ENCODE measurements around the gene TRMU. TPM values are rescaled to one million over a fixed set of nuclear protein-coding genes. Genes with fewer than 3 reads are reported as not detected.

TRMU gene
- polyA plus RNA-seq, 1 donor (not counting 4 experiments of a cell fraction or from before 2014, with no cell fraction given) = 33.6 TPM

- no peaks in the 10 kb centered on the region for H3K4me1 ChIP-seq (ENCODE audit: control insufficient read depth, extremely low read depth, insufficient read depth, low read length)
- H3K27me3 ChIP-seq (ENCODE audit: control insufficient read depth, extremely low read depth, insufficient read depth, low read length) = no peaks in the 10 kb centered on the region
- FAIRE-seq (no peak), DNase-seq (ENCODE audit: low read depth, low spot score) (no peak)
- TF ChIP-seq CTCF (optimal IDR thresholded peaks at IDR 0.05 in 1 of 3, IDR thresholded peaks at IDR 0.05 in 1 of 3, conservative IDR thresholded peaks at IDR 0.05 in 1 of 3; ENCODE audit: extremely low read depth in 1 of 3, insufficient read depth in 2 of 3, low read length in 3 of 3) (no peak), EZH2 (IDR thresholded peaks at IDR 0.05; ENCODE audit: low read length) (no peak)
- H4K20me1 ChIP-seq (ENCODE audit: control insufficient read depth, extremely low read depth, insufficient read depth, low read length) = no peaks in the 10 kb centered on the region
- H3K79me2 ChIP-seq (ENCODE audit: control insufficient read depth, insufficient read depth, low read length) = no peaks in the 10 kb centered on the region
- H3K9ac ChIP-seq (ENCODE audit: control insufficient read depth, extremely low read depth, insufficient read depth, low read length) = no peak overlapping the region
- no peaks in the 10 kb centered on the region for H3K9me3 ChIP-seq (ENCODE audit: control insufficient read depth, low read depth, low read length)
- dilution Hi-C loops (cut with MboI; ENCODE audit: extremely low pct_ligation_motif_present, low sequenced_read_pairs) = no loop called here
- H3K27ac ChIP-seq (ENCODE audit: control insufficient read depth, insufficient read depth, low read length) = no peak overlapping the region
- no peak overlapping the region for H3K4me3 ChIP-seq (ENCODE audit: control insufficient read depth in 2 of 3, extremely low read depth in 1 of 3, insufficient read depth in 2 of 3, low read depth in 1 of 3, low read length in 3 of 3)
- H3K36me3 ChIP-seq (ENCODE audit: control insufficient read depth in 2 of 2, extremely low read depth in 1 of 2, insufficient read depth in 2 of 2, low read length in 2 of 2) = peaks cover 16 to 40% of the 10 kb centered on the region in 2 experiments
- H3K4me2 ChIP-seq (ENCODE audit: control insufficient read depth, extremely low read depth, insufficient read depth, low read depth, low read length) = no peak overlapping the region
- H2AFZ ChIP-seq (ENCODE audit: control insufficient read depth, low read length) = no peak overlapping the region
- no peaks in the 10 kb centered on the region for H3K9me1 ChIP-seq (ENCODE audit: control insufficient read depth, extremely low read depth, insufficient read depth, low read length)
Measured at GRCh38 chr22:46361826-46362202, 26.3 kb downstream of the TRMU start.

GRCh38 chr22:46362203-46362933 is 26.9 kb downstream of the TRMU start:
- no peak overlapping the region for H3K27ac ChIP-seq (ENCODE audit: control insufficient read depth, insufficient read depth, low read length)
- no peak for FAIRE-seq

More at GRCh38 chr22:46362203-46362933, 26.9 kb downstream of the TRMU start:
- H2AFZ ChIP-seq (ENCODE audit: control insufficient read depth, low read length) = no peak overlapping the region
- no peak overlapping the region for H3K4me2 ChIP-seq (ENCODE audit: control insufficient read depth, extremely low read depth, insufficient read depth, low read depth, low read length)
- no peak overlapping the region for H3K9ac ChIP-seq (ENCODE audit: control insufficient read depth, extremely low read depth, insufficient read depth, low read length)
- no peaks in the 10 kb centered on the region for H3K4me1 ChIP-seq (ENCODE audit: control insufficient read depth, extremely low read depth, insufficient read depth, low read length)
- no peaks in the 10 kb centered on the region for H3K9me3 ChIP-seq (ENCODE audit: control insufficient read depth, low read depth, low read length)
- H3K79me2 ChIP-seq (ENCODE audit: control insufficient read depth, insufficient read depth, low read length) = no peaks in the 10 kb centered on the region
- H3K36me3 ChIP-seq (ENCODE audit: control insufficient read depth in 2 of 2, extremely low read depth in 1 of 2, insufficient read depth in 2 of 2, low read length in 2 of 2) = peaks cover 20 to 38% of the 10 kb centered on the region in 2 experiments
- H3K9me1 ChIP-seq (ENCODE audit: control insufficient read depth, extremely low read depth, insufficient read depth, low read length) = no peaks in the 10 kb centered on the region
- no peak overlapping the region for H3K4me3 ChIP-seq (ENCODE audit: control insufficient read depth in 2 of 3, extremely low read depth in 1 of 3, insufficient read depth in 2 of 3, low read depth in 1 of 3, low read length in 3 of 3)
- H3K27me3 ChIP-seq (ENCODE audit: control insufficient read depth, extremely low read depth, insufficient read depth, low read length) = no peaks in the 10 kb centered on the region
- TF ChIP-seq EZH2 (IDR thresholded peaks at IDR 0.05; ENCODE audit: low read length) (no peak), CTCF (optimal IDR thresholded peaks at IDR 0.05 in 1 of 3, IDR thresholded peaks at IDR 0.05 in 1 of 3, conservative IDR thresholded peaks at IDR 0.05 in 1 of 3; ENCODE audit: extremely low read depth in 1 of 3, insufficient read depth in 2 of 3, low read length in 3 of 3) (no peak)
- dilution Hi-C loops (cut with MboI; ENCODE audit: extremely low pct_ligation_motif_present, low sequenced_read_pairs) = no loop called here
- H4K20me1 ChIP-seq (ENCODE audit: control insufficient read depth, extremely low read depth, insufficient read depth, low read length) = no peaks in the 10 kb centered on the region
- no peak for DNase-seq (ENCODE audit: low read depth, low spot score)

Measured in keratinocyte (primary cell).